ENCODE data around the gene BLNK. TPM values are rescaled to one million over a fixed set of nuclear protein-coding genes. Genes with fewer than 3 reads are reported as not detected.

BLNK gene
- total and polyA plus RNA-seq, 2 of the 13 experiments (the other 11 are each of a cell fraction or from before 2014, with no cell fraction given) = not detected

DNA sequence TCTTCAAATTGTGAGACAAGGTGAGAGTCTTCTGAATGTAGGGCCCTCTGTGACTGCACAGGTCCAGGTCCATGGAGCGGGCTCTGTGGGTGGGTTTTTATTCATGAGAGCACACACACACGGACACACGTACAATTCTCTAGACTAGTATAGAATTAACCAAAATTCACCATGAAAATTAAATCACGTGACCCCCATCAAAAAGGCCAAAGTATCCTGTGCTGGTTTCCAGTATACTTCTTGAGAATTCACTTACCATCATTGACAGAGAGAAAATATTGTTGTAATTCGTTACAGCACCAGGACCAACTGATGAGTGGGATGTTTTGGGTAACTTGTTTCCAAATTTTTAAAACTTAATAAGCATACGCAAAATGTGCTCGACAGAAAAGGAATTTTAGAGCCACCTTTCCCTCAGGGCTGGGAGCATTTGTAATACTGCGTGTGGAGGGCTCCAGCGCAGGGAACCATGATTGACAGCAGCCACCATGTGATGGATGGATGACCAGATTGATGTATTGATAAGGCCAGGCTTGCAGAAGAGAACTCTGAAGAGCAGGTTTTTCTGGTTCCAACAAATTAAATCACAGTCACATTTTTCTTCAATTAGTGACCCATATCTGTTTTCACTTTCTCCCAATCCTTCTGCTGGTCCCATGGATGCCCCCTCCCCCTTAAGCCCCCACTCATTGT is 18.0 kb upstream of the BLNK start:
- WGBS (ENCODE audit: low lambda C conversion rate) = 72% methylated on average over 9 of the region's 9 CpGs
- FAIRE-seq = no peak
- CTCF ChIA-PET (ENCODE audit: low intra/inter-chr PET ratio, low total read pairs) = no interaction called here

More for the DNA sequence above, 18.0 kb upstream of the BLNK start:
- intact Hi-C loops (cut with micrococcal nuclease; ENCODE audit: unreplicated experiment) (no loop called here), in situ Hi-C loops (cut with HindIII; ENCODE audit: extremely low pct_ligation_motif_present, low pct_unique_long_range_greater_than_20kb) (no loop called here)
- Histone ChIP-seq H3K79me2 (ENCODE audit: insufficient read depth, low read length) (no peaks in the 10 kb centered on the region), H2AFZ (ENCODE audit: low read length) (no peak overlapping the region), H3K4me2 (ENCODE audit: low read depth, low read length) (no peak overlapping the region), H3K9me3 (ENCODE audit: low read length) (no peaks in the 10 kb centered on the region), H3K36me3 (replicated peaks in 1 of 2; ENCODE audit: control insufficient read depth in 1 of 2, insufficient read depth in 2 of 2, low read length in 2 of 2) (no peaks in the 10 kb centered on the region), H3K27me3 (ENCODE audit: control insufficient read depth in 1 of 2, insufficient read depth in 2 of 2, low read length in 2 of 2) (peaks cover 0 to 5% of the 10 kb centered on the region in 2 experiments; a peak in 2 of 5 replicates), H4K20me1 (ENCODE audit: insufficient read depth, low read length) (no peaks in the 10 kb centered on the region), H3K4me1 (ENCODE audit: insufficient read depth, low read length) (peaks cover 18% of the 10 kb centered on the region), H3K27ac (ENCODE audit: extremely low read length, insufficient read depth, low read length) (no peak overlapping the region), H3K4me3 (replicated peaks in 1 of 3; ENCODE audit: insufficient read depth in 1 of 3, low read depth in 2 of 3, low read length in 3 of 3) (no peak overlapping the region), H3K9ac (ENCODE audit: insufficient read depth, low read depth, low read length) (no peak overlapping the region)
- no TSS peak for BruUV-seq (replicated peaks)
- no peak for DNase-seq (ENCODE audit: low spot score)
- POLR2A ChIA-PET = no interaction called here
- TF ChIP-seq U2AF1 (optimal IDR thresholded peaks at IDR 0.05; ENCODE audit: low read depth, low read length) (no peak), ZNF274 (CRISPR knock-in tag; IDR thresholded peaks at IDR 0.05) (no peak), RAD51 (IDR thresholded peaks at IDR 0.05; ENCODE audit: borderline replicate concordance) (no peak)
- TF ChIP-seq, protein P1, sequence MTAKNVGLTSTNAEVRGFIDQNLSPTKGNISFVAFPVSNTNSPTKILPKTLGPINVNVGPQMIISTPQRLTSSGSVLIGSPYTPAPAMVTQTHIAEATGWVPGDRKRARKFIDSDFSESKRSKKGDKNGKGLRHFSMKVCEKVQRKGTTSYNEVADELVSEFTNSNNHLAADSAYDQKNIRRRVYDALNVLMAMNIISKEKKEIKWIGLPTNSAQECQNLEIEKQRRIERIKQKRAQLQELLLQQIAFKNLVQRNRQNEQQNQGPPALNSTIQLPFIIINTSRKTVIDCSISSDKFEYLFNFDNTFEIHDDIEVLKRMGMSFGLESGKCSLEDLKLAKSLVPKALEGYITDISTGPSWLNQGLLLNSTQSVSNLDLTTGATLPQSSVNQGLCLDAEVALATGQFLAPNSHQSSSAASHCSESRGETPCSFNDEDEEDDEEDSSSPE (CRISPR knock-in tag; IDR thresholded peaks at IDR 0.05) = no peak
- TF ChIP-seq, protein P2, sequence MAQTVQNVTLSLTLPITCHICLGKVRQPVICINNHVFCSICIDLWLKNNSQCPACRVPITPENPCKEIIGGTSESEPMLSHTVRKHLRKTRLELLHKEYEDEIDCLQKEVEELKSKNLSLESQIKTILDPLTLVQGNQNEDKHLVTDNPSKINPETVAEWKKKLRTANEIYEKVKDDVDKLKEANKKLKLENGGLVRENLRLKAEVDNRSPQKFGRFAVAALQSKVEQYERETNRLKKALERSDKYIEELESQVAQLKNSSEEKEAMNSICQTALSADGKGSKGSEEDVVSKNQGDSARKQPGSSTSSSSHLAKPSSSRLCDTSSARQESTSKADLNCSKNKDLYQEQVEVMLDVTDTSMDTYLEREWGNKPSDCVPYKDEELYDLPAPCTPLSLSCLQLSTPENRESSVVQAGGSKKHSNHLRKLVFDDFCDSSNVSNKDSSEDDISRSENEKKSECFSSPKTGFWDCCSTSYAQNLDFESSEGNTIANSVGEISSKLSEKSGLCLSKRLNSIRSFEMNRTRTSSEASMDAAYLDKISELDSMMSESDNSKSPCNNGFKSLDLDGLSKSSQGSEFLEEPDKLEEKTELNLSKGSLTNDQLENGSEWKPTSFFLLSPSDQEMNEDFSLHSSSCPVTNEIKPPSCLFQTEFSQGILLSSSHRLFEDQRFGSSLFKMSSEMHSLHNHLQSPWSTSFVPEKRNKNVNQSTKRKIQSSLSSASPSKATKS (CRISPR knock-in tag; IDR thresholded peaks at IDR 0.05) = no peak
- ATAC-seq = no peak
